Stromal cell of bone marrow (primary cell): ENCODE data around the gene ADM5.

Experiments used
- DNase-seq: peaks from one replicate; pipeline ENCODE4 v3.0.0-alpha.2; 2012; ENCODE audit warnings: low read depth

ADM5 gene

DNA sequence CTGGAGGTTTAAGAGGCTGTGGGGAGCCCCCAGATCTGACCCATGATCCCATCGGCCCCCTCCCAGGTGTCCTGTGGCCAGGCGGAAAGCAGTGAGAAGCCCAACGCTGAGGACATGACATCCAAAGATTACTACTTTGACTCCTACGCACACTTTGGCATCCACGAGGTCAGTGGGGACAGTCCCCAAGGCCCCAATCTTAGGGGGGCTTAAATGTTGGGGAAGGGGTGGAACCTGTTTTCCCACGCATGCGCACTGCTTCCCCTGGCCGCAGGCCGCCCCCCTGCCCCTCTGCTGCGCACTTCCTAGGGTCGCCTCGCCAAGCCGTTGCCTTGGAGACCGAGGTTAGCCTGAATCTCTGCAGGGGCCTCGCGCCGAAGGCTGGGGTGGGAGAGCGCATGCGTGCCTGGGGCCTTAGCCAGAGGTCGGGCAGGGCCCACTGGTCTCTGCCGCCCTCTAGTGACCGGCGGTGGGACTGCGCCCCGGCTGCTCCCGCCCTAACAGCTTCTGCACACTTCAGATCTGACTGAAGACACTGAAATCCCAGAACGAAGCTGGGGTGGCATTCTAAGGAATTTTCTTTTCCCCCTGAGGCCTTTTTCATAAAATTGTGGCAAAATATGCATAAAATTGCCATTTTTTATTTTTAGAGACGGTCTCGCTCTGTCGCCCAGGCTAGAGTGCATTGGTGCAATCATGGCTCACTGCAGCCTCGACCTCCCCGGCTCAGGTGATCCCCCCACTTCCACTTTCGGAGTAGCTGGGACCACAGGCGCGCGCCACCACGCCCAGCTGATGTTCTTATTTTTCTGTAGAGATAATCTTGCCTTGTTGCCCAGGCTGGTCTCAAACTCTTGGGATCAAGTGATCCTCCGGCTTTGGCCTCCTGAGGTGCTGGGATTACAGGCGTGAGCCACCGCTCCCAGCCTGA, 8.7 kb upstream of the ADM5 start:
- no peak for DNase-seq

DNA sequence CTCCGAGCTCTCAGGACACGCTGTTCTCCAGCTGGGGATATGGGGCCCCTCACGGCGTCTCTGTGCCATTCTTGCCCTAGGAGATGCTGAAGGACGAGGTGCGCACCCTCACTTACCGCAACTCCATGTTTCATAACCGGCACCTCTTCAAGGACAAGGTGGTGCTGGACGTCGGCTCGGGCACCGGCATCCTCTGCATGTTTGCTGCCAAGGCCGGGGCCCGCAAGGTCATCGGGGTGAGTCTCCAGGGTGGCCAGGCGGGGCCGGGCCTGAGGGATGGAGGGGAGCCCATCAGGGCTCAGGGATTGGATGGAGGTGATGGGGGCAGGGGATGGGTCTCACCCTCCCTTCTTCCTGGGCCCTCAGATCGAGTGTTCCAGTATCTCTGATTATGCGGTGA, 7.6 kb upstream of the ADM5 start:
- DNase-seq: no peak

DNA sequence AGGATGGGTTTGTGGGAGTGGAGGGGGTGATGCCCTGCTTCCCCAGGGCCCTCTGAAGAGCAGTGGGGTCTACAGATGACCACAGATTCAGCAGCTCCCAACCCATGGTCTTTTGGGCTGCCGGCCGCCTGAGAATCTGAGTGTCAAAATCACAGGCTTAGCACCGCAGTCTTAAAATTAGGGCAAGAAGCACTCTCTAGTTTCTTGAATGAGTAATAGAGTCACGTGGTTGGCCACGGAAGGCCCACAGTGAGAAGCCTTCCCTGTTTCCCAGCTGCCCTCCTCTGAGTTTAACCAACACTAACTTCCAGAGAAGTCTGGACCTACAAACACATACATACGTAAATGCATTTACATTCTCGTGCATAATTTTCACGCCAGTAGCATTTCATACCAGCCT, 7.1 kb upstream of the ADM5 start:
- no peak for DNase-seq

DNA sequence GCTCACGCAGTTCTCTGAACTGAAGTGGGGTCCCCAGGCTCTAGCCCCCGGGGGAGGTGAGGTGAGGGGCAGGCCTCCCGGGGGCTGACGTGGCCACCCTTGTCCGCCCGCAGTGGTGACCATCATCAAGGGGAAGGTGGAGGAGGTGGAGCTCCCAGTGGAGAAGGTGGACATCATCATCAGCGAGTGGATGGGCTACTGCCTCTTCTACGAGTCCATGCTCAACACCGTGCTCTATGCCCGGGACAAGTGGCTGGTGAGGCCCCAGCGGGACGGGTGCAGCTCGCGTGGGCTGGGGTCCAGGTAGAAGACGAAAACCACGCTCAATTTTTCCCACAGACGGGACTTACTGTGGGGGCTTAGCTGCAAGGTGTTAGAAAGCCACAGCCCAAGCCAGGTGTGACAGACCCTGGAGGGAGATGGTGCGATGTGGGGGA, 5.6 kb upstream of the ADM5 start:
- no peak for DNase-seq

DNA sequence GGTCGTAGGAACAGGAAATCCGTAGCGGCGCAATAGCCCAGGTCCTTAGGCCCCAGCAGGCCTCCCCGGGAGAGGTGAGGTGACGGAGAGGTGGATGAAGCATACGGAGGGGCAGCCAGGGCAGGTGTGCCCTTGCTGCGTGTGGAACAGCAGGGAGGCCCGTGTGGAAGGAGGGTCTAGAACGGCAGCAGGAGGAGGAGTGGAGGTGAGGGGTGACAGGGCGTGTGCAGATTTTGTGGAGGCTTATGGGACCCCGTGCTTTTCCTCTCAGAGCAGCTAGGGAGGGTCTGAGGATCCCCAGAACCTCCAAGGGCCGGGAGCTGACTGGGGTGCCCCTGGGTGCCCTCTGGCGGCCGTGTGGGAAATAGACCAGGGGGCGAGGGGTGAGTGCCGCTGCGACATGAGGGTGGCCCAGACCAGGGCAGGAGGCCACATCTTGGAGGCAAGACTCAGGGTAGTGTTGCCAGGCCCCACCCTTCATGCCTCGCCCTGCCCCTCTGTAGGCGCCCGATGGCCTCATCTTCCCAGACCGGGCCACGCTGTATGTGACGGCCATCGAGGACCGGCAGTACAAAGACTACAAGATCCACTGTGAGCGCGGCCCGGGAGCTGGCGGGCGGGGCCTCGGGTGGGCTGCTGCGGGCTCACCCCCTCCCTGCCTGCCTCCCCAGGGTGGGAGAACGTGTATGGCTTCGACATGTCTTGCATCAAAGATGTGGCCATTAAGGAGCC, 5.0 kb upstream of the ADM5 start:
- no peak for DNase-seq

DNA sequence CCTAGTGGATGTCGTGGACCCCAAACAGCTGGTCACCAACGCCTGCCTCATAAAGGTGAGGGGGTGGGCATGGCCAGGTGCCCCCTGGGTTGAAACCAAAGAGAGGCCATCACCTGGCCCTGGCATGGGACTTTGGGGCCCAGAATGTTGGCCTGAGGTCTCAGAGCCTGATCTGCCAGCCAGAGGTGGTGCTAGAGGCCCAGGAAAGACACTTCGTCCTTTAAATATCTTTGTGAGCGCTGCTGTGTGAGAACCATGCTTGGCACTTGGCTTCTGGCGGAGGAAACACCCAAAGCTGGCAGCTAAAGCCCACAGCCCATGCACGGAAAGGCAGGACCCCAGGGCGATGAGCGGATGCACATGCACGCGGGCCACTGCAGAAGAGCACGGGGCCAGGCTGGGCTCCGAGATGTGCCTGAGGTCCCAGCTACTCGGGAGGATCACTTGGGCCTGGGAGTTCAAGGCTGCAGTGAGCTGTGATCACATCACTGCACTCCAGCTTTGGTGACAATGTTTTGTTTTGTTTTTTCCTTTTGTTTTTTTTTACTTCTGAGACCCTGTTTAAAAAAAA, 4.3 kb upstream of the ADM5 start:
- no peak for DNase-seq

DNA sequence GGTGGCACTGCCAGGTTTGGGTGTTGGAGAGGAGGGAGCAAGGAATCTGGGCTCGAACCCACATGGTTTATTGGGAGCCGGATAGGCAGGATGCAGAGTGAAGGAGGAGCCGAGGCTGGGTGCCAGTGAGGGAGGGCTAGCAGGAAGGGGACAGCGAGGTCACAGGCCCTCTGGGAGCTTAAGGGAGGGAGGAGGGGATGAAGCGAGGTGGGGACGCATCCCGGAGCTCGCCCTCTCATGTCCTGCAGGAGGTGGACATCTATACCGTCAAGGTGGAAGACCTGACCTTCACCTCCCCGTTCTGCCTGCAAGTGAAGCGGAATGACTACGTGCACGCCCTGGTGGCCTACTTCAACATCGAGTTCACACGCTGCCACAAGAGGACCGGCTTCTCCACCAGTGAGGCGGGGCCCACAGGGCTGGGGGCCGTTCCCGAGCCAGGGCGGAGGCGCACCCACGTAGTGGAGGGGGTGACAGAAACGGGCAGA, 3.5 kb upstream of the ADM5 start:
- DNase-seq: no peak

DNA sequence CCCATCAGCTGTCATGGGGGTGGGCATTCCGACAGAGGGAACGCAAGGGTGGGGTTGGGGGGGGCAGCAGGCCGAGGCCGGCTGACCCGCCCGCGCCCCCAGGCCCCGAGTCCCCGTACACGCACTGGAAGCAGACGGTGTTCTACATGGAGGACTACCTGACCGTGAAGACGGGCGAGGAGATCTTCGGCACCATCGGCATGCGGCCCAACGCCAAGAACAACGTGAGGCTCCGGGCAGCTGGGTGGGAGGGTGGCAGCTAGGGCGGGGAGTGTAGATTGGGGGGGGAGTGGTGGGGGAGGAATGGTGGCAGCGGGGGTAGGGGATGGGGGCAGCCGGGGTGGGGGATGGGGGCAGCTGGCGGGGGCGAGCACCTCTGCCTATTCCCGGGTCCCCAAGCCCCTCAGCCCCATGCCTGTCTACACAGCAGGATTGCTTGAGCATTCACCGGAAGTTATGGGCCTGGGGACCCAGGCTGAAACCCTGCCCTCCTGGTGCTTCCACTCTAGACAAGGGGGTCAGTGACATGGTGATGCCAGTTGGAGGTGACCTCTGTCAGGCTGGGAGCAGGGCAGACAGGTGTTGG, 2.8 kb upstream of the ADM5 start:
- DNase-seq: no peak

DNA sequence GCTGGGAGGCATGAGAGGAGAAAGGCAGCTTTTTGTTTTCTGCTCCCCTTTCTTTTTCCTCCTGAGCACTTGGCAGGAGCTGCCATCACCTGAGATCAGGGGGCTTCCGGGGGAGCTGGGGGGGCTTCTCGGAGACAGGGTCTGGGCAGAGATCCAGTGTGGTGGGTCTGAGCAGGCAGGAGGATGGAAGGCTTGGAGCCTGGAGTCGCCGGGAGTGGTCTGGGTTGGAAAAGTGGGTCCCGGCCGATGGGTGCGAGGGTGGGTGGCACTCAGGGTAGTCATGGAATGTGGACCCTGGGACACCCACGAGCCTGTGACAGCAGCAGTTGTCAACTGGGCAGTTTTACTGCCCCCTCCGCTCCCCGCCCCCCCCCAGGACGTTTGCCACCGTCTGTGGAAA, 2.2 kb upstream of the ADM5 start:
- DNase-seq: no peak

DNA sequence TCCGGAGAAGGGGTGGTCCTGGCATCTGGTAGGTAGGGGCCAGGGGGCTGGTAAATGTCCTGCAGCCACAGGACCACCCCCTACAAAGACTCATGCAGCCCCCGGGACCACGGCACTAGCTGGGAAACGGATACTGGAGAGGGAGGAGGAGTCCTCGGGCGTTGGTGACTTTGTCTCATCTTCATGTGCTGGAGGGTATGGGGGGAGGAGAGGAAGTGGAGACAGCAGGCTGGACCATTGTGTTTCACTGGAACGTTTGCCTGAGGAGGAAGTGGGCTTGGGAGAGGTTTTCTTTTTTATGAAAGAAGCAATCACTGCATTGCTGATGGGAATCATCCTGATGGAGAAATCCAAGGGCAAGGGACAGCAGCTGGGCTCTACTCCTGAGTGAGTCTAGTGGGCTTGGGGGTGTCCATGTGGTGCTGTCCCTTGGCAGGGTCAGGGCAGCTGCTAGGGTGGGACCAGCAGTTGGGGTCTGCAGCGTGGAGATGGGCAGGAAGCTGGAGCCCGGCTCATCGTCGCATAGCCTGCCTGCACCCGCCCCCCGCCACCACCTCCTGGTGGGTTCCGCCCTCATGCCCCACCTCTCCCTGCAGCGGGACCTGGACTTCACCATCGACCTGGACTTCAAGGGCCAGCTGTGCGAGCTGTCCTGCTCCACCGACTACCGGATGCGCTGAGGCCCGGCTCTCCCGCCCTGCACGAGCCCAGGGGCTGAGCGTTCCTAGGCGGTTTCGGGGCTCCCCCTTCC, 1.7 kb upstream of the ADM5 start:
- DNase-seq: no peak

DNA sequence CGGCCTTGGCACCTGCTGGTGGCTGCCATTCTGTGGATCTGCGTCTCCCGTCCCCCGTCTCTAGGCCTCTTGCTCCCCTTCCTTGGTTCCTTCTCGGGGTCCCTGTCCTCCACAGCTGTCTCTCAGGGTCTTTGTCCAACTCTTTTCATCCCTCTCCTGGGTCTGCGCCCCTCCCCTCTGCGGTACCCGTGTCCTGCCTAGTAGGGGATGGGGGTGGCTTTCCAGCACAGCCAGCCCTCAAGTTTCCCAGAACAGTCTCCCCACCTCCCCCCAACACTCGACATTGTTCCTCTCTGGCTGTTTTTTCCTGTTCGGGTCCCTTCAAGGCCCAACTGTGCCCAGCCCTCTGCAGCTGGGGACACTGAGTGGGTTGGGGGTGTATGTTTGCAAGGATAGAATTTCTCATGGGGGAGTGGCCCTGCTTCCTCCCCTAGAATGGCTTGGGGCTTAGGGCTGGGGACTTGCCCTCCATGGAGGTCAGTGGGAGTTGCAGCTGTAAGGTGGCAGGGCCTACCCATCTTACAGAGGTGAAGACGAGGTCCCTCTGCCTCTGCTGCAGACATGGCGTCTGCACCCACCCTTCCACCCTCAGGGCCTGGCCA, 762 bp upstream of the ADM5 start:
- no peak for DNase-seq

DNA sequence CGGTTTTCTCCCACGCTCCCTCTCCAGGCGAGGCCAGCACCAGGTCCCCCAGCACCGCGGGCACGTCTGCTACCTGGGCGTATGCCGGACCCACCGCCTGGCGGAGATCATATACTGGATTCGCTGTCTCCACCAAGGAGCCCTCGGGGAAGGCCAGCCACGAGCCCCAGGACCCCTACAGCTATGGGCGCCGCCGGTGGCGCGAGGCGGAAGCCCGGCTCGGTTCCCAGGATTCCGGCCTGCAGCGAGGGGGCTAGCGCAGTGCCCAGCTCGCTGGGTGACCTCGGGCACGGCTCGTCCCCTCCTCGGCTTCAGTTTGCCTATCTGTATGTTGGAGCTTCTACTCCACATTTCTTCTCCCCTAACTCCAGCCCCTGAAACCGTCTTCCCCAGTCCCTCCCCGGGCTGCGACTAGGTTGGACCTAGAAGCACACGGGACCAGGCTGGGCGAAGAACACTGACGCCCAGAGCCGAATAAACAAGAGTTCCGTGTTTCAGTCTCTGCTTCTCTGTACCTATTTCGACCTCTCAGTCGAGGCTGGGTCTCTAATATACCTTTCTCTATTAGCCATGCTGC, 773 bp downstream of the ADM5 start:
- DNase-seq: no peak

DNA sequence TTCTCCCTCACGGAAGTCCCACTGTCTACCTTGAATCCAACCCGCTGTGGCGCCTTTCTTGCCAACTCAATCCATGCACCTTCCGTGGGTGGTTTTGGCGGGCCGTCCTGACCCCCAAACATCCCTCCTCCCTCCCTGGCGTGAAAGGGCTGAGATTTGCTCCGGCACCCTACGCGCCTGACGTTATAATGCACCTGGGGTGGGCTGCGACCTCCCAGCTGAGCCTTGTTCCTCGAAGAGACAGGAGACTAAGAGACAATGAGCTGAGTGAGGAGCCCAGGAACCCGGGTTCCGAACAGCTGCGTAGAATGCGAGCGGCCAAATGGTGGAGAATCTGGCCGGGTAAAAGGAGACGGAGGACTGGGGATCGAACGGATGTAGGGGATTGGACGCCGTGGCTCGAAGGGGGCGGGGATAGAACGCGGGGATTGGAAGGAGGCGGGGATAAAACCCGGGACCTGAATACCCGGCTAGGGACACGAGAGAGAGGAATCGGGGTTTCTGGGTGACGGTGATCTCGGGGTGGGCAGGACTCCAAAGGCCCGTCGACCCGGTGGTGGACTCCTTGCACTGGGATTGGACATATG, 1.4 kb downstream of the ADM5 start, which contains the start of gene CPT1C:
TSS of gene CPT1C (plus strand) at position 461 of the 587 bp plus-strand sequence. CDS start 1,137 bp downstream, outside the sequence.
- peak; percentile 65 for DNase-seq

DNA sequence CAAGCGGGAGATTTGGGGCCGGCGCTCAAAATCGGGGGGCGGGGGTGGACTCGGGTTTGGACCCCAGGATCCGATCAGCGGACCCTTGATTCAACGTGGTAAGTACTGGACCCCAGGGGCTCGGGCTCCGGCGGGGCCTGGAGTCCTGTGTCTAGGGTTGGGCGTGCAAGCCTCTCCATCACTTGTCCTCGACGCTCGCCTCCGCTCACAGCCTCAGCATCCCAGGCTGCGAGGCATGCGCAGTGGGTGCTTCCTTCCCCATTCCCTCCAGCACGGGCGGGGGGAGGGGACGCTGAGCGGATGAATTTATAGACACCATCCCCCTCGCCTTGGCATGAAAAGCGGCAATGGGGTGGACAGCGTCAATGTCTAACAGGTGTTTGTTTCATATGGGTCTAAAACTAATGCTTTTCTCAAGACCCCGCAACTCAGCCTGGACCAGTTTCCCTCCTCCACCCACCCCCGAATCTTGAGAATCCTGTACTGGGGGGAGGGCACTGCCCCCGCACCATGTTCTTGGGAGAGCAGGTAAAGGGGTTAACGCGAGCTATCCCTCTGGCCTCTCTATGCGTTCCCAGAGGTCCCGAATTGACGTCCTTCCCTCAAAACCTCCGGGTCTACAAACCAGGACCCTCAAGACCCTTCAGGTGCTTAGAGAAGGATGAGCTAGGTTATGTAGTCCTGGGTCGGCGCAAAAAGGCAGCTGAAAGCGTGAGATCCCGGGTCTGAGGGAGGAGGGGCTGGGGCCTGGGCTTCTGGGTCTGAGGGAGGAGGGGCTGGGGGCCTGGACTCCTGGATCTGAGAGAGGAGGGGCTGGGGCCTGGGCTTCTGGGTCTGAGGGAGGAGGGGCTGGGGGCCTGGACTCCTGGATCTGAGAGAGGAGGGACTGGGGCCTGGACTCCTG, 2.1 kb downstream of the ADM5 start:
- peak; percentile 45 for DNase-seq

DNA sequence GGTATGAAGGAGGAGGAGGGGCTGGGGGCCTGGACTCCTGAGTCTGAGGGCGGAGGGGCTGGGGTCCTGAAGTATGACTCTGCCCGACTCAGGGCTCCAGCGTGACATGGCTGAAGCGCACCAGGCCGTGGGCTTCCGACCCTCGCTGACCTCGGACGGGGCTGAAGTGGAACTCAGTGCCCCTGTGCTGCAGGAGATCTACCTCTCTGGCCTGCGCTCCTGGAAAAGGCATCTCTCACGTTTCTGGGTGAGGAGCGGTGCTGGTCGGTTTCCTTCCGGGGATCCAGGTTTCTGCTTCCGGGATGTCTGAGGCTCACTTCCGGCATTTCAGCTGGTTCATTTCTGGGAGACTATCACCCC, 2.7 kb downstream of the ADM5 start:
- no peak for DNase-seq

DNA sequence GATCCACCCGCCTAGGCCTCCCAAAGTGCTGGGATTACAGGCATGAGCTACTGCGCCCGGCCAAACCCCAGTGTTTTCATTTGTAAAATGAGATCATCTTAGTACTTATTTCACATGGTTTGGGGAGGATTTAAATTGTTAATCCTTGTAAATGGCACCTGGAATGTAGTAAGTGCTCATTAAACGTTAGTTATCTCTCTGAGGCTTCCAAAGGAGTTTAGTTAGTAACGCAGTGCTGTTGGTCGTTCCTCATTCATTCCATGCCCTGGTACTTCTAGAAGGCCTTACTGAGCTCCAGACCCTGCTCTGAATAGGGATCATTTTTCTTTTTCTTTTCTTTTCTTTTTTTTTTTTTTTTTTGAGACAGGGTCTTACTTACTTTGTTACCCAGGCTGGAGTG, 6.7 kb downstream of the ADM5 start:
- DNase-seq: no peak

DNA sequence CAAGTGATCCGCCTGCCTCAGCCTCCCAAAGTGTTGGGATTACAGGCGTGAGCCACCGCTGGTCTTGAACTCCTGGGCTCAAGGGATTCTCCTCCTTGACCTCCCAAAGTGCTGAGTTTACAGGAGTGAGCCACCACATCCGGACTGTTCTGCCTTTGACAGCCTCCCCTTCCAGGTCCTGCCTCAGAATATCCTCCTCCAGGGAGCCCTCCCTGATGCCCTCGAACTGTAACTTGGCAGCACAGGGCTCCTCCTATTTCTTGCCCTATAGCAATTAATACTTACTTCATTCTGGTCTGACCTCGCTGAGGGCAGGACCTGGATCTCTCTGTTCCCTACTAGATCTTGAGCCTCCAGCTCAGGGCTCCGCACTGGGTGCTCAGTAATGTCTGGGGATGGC, 7.5 kb downstream of the ADM5 start:
- DNase-seq: no peak

DNA sequence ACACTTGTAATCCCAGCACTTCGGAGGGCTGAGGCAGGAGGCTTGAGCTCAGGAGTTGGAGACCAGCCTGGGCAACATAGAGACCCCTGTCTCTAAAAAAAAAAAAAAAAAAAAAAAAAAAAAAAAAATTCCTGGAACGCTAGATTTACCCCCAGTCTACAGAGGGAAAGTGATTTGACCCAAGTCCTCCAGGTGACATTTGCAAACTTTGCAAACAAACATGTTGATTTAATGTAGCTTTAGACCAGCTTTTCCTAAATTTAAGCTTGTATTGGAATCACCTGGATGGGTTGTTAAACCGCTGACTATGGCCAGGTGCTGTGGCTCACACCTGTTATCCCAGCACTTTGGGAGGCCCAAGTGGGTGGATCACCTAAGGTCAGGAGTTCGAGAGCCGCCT, 10.0 kb downstream of the ADM5 start:
- DNase-seq: no peak

DNA sequence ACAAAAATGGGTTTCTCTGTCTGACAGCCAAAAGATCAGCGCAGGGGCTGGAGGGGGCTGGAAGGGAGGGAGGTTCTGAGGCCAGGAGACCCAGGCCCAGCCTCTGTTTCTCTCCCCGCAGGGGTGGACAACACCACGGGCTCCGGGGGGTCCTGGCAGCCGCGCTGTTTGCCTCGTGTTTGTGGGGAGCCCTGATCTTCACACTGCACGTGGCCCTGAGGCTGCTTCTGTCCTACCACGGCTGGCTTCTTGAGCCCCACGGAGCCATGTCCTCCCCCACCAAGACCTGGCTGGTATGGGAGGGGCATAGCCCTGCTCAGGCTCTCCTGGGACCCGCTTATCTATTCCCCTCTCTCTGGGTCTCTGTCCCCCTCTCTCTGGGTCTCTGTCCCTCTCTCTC, 11.2 kb downstream of the ADM5 start:
- no peak for DNase-seq
